Activated T-helper 2 cell treated with anti-CD3 and anti-CD28 coated beads, Interferon-gamma antibody, Interleukin-2, Interleukin-4, amounts not matched to agents 10 μg/mL and 5 μg/mL and 100 μg/mL, durations not matched to agents 14 hours and 24 hours and 36 hours (primary cell): ENCODE results near the gene TNNC2. TPM values are rescaled to one million over a fixed set of nuclear protein-coding genes. Genes with fewer than 3 reads are reported as not detected.

Experiments
- DNase-seq: peaks from one replicate; pipeline ENCODE4 v3.0.0; 2021; ENCODE audit warnings: low spot score
- H3K27ac Mint-ChIP-seq: one replicate; pipeline ENCODE4 v1.8.0; 2021; ENCODE audit warnings: mixed read lengths
- H3K27me3 Mint-ChIP-seq: one replicate; pipeline ENCODE4 v1.8.0; 2021; ENCODE audit warnings: low read depth, mixed read lengths
- H3K36me3 Mint-ChIP-seq: one replicate; pipeline ENCODE4 v1.8.0; 2021; ENCODE audit warnings: low read depth, mixed read lengths
- H3K4me1 Mint-ChIP-seq: one replicate; pipeline ENCODE4 v1.8.0; 2021; ENCODE audit warnings: low read depth, mixed read lengths
- H3K4me3 Mint-ChIP-seq: one replicate; pipeline ENCODE4 v1.8.0; 2021; ENCODE audit warnings: low read depth, mild to moderate bottlenecking, moderate library complexity, mixed read lengths
- H3K9me3 Mint-ChIP-seq: one replicate; pipeline ENCODE4 v1.8.0; 2021; ENCODE audit warnings: mixed read lengths
- intact Hi-C: fragments of 100-400 bp; cut with micrococcal nuclease; formaldehyde crosslinking; loops from one replicate; pipeline ENCODE4 v1.15.1; 2023
- total RNA-seq: library from RNA; stranded (reverse); gene quantifications from 2 replicates; pipeline ENCODE4 v1.2.3, GENCODE V29; 2022

The TNNC2 gene
- total RNA-seq, 1 donor from 2014 or later = not detected

DNA sequence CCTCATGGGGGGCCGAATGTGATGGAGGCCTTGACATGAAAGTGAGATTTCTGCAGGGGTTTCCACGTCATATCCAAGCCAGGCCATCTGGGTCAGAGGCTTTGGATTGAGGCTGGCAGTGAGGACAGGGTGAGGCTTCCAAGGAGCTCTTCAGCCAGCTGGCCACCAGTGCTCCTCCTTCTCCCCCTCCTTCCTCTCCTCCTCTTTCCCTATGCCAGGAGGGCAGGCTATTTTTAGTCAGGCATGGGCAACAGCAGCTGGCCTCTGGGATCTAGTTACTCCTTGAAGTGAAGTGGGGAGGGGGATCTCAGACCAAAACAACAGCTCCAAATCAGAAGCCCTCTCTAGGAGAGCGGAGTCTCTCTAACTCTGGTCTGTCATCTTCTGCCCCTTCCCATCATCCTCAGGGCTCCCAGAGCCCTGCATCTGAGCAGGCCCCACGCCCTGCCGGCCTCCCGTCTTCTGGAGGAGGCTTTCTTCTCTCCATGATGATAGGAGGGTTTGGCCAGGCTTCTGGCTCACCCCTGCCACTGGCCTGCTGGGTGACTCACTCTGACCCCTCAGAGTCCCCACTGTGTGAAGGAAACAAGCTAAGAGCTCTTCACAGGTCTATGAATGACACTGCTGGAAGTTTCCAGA, 612 bp downstream of the TNNC2 start:
- DNase-seq = no peak
- no peak overlapping the region for H3K4me3 Mint-ChIP-seq
- H3K36me3 Mint-ChIP-seq = no peaks in the 10 kb centered on the region
- intact Hi-C loops = no loop called here
- peaks cover 29% of the 10 kb centered on the region for H3K27me3 Mint-ChIP-seq
- peaks cover 11% of the 10 kb centered on the region for H3K4me1 Mint-ChIP-seq
- no peak overlapping the region for H3K27ac Mint-ChIP-seq
- H3K9me3 Mint-ChIP-seq = no peaks in the 10 kb centered on the region

DNA sequence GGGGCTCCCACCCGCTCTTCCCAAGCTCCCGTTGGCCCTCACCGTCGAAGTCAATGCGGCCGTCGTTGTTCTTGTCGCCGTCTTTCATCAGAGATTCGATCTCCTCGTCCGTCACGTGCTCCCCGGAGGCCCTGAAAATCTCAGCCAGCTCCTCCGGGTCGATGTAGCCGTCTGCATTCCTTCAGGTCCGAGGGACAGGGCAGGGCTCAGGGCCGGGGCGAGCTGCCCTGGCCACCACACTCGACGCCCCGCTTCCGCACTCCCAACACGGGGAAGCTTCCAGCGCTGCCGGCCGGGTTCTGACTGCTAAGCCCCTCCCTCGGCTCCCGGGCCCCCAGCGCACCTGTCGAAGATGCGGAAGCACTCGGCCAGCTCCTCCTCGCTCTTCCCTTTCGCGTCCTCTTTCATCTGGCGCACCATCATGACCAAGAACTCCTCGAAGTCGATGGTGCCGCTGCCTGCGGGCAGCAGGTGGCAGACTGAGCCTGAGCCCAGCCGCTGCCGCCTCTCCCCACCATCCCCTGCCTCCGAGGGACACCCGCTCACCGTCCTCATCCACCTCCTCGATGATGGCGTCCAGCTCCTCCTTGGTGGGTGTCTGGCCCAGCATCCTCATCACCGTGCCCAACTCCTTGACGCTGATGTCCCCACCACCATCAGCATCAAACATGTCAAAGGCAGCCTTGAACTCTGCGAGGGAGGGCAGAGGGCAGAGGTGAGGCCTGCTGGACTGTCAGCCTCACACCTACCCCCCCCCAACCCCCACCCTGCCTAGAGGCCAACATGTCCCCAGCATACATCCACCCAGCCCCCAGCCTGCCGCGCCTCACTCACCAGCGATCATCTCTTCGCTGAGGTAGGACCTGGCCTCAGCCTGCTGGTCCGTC, 2.9 kb downstream of the TNNC2 start:
- DNase-seq = peak; percentile 22
- Mint-ChIP-seq H3K4me3 (peak overlapping the region; percentile 51), H3K36me3 (no peaks in the 10 kb centered on the region), H3K9me3 (no peaks in the 10 kb centered on the region), H3K27ac (peak overlapping the region; percentile 20), H3K4me1 (peaks cover 11% of the 10 kb centered on the region), H3K27me3 (peaks cover 33% of the 10 kb centered on the region)
- intact Hi-C loops = no loop called here

DNA sequence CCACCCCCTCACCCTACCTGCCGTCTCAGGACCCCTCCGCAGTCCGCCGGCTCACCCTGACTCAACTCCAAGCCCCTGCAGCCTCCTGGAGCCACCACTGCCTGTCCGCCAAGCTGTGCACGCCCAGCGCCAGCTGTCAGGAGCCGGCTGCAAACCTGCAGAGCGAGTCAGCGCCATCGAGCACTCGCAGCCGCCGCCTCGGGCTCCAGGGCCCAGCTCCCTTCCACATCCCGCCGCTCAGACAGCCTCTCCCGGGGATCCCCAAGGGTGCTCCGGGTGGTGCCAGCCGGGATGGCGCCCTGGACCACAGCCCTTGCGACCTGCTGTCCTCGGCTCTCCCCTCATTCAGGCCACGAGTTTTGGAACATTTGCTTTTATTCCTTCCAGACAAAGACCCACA, 4.3 kb downstream of the TNNC2 start:
- Mint-ChIP-seq H3K4me1 (peaks cover 11% of the 10 kb centered on the region), H3K9me3 (no peaks in the 10 kb centered on the region), H3K27ac (no peak overlapping the region), H3K27me3 (peaks cover 28% of the 10 kb centered on the region), H3K36me3 (no peaks in the 10 kb centered on the region), H3K4me3 (no peak overlapping the region)
- intact Hi-C loops = no loop called here
- DNase-seq = no peak

DNA sequence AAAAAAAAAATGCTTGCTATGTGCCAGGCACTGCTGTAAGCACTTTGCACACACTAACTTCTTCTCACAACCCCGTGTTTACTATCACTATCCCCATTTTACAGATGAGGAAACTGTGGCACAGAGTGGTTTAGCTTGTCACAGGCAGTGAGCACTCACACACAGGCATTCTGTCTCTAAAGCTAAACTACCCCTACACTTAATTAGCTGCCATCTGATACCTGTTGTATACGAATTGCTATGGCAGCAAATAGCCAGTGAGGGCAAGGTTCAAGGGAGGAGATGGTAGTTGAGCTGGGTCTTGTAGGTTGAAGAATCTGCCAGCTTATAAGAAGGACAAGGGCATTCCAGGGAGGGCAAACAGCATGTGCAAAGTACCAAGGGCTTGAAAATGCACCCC, 5.2 kb downstream of the TNNC2 start:
- H3K9me3 Mint-ChIP-seq = no peaks in the 10 kb centered on the region
- intact Hi-C loops = no loop called here
- DNase-seq = no peak
- H3K27ac Mint-ChIP-seq = no peak overlapping the region
- H3K27me3 Mint-ChIP-seq = peaks cover 28% of the 10 kb centered on the region
- peaks cover 13% of the 10 kb centered on the region for H3K4me1 Mint-ChIP-seq
- peaks cover 5% of the 10 kb centered on the region for H3K36me3 Mint-ChIP-seq
- no peak overlapping the region for H3K4me3 Mint-ChIP-seq

DNA sequence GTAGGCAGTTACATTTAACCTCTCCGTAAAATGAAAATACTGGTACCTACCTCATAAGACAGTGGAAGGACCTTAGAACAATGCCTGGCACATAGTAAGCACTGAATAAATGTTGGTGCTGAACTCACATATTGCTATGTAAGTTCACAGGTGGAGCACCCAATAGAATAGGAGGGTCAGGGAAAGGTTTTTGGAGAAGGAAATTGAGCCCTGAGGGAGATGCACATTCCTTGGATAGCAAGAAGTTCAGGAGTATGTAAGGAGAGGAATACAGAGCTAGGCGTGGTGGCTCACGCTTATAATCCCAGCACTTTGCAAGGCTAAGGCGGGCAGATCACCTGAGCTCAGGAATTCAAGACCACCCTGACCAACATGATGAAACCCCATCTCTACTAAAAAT, 7.6 kb downstream of the TNNC2 start:
- peaks cover 23% of the 10 kb centered on the region for H3K36me3 Mint-ChIP-seq
- H3K9me3 Mint-ChIP-seq = no peaks in the 10 kb centered on the region
- peaks cover 28% of the 10 kb centered on the region for H3K27me3 Mint-ChIP-seq
- H3K27ac Mint-ChIP-seq = no peak overlapping the region
- no peak for DNase-seq
- no peak overlapping the region for H3K4me3 Mint-ChIP-seq
- intact Hi-C loops = no loop called here
- H3K4me1 Mint-ChIP-seq = peaks cover 18% of the 10 kb centered on the region

DNA sequence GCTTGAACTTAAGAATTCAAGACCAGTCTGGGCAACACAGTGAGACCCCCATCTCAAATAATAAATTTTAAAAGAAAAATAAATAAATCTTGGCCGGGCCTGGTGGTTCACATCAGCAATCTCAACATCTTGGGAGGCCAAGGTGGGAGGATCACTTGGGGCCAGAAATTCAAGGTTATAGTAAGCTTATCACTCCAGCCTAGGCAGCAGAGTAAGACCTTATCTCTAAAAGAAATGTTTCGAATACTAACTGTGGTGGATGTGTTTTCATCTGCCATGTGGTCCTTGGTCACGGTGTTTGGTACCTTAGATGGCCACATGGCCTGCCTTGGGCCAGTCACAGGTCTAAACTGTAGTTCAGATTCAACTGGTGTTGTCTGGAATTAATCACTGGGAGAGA, 8.9 kb downstream of the TNNC2 start:
- Mint-ChIP-seq H3K27me3 (peaks cover 17% of the 10 kb centered on the region), H3K9me3 (no peaks in the 10 kb centered on the region), H3K36me3 (peaks cover 33% of the 10 kb centered on the region), H3K4me3 (no peak overlapping the region), H3K27ac (no peak overlapping the region), H3K4me1 (peaks cover 13% of the 10 kb centered on the region)
- intact Hi-C loops = no loop called here
- no peak for DNase-seq

DNA sequence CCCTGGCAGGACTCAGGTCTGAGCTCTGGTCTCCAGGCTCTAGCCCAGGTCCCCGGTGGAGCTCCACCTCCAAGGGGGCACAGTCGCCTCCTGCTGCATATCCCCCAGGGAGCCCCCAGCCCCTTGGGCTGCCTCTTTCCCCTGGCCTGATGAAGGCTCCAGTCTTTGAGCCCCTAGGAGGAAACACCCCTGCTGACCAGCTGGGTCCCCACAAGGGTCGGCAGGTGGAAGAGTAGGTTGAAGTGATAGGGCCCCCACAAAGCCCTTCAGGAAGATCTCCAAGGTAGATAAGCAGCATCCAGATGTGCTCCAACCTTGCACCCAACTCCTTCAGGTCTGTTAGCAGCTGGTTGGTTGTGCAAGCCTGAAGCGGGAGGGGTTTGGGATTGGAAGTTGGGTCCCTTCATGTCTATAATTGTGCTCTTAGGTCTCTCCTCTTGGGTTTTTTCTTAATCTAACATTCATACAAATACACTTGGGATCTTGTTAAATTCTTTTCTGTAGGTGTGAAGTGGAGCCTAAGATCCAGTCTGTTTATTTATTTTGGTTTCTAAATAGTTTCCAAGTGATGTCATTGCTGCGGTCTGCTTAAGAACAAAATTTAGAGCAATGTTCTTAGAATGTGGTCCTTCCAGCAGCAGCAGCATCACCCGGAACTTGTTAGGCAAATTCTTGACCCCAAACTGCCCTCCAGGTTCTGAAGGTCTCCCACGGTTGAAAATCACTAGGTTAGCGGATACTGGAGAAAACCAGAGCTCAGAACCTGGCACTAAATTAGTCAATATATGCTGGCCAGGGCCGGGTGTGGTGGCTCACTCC, 9.5 kb downstream of the TNNC2 start:
- intact Hi-C loops = no loop called here
- no peak overlapping the region for H3K4me3 Mint-ChIP-seq
- H3K36me3 Mint-ChIP-seq = peaks cover 40% of the 10 kb centered on the region
- H3K27me3 Mint-ChIP-seq = peaks cover 14% of the 10 kb centered on the region
- DNase-seq = no peak
- no peaks in the 10 kb centered on the region for H3K9me3 Mint-ChIP-seq
- H3K27ac Mint-ChIP-seq = peak overlapping the region; percentile 52
- peaks cover 18% of the 10 kb centered on the region for H3K4me1 Mint-ChIP-seq

DNA sequence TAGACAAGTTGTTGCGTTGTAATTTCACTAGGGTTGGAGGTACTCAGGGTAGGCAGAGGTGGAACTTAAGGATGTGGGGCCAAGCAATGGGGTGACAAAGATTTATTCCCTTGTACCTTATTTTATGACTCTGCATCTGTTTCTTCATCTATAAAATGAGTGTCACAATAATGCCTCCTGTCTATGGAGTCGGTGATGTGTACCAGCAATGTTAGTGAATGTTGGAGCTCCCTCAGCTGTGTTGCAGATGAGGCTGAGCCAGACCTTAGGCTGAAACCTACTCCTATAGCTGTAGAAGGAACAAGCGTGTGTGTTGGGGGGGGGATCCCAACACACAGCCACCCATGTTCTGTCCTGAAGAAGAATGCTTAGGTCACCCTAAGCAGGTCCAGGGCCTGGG, 10.2 kb downstream of the TNNC2 start:
- Mint-ChIP-seq H3K4me1 (peaks cover 20% of the 10 kb centered on the region), H3K27ac (no peak overlapping the region), H3K4me3 (no peak overlapping the region), H3K36me3 (peaks cover 44% of the 10 kb centered on the region), H3K27me3 (peaks cover 8% of the 10 kb centered on the region), H3K9me3 (no peaks in the 10 kb centered on the region)
- intact Hi-C loops = no loop called here
- no peak for DNase-seq

DNA sequence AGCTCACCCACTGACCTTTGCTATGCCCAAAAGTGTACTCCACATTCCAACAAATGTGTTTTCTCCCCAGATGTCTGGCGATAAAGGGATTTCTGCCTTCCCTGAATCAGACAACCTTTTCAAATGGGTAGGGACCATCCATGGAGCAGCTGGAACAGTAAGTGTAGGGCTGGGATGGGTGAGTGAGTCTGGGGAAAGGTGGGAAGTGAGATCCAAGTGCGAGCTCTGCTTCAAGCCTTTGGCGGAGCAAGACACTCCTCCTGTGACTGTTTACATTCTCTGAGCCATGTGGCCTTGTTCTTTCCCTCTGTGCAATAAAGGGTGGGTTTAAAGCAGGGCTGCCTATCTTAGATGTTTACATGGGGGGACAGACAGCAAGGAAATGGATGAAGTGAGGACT, 12.8 kb downstream of the TNNC2 start:
- intact Hi-C loops = loop anchor here (5.0 kb wide), 2 partner anchors 43 to 73 kb away; partner anchors contain the start of genes ACOT8, SPATA25 and ZSWIM3
- no peaks in the 10 kb centered on the region for H3K9me3 Mint-ChIP-seq

DNA sequence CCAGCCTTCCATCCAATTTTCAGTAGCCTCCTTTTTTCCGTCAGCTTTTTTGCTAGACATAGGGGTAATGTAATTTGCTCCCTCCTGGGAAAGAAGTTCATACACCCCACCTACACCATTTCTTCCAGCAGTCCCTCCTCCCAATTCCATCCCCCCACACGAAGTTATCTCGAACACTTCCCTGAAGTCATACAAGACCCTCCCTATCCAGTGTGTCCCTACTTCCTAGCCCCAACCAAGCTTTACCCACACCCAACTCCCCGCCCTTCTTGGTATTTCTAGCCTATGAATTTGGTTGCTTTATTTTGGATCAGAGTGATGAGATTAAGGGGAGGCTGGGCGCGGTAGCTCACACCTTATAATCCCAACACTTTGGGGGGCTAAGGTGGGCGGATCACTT, 13.6 kb downstream of the TNNC2 start:
- peak overlapping the region; percentile 90 for H3K4me3 Mint-ChIP-seq
- no peak for DNase-seq
- H3K4me1 Mint-ChIP-seq = peaks cover 26% of the 10 kb centered on the region
- H3K27ac Mint-ChIP-seq = peak overlapping the region; percentile 69
- H3K27me3 Mint-ChIP-seq = no peaks in the 10 kb centered on the region
- no peaks in the 10 kb centered on the region for H3K9me3 Mint-ChIP-seq
- peaks cover 76% of the 10 kb centered on the region for H3K36me3 Mint-ChIP-seq
- intact Hi-C loops = loop anchor here (2.0 to 5.0 kb wide), 3 partner anchors 44 to 159 kb away; partner anchors contain the start of genes ACOT8, SPATA25, ZNF335 and ZSWIM3

More for the DNA sequence above, 12.8 kb downstream of the TNNC2 start:
- Mint-ChIP-seq H3K27me3 (no peaks in the 10 kb centered on the region), H3K4me1 (peaks cover 26% of the 10 kb centered on the region), H3K27ac (no peak overlapping the region), H3K4me3 (no peak overlapping the region), H3K36me3 (peaks cover 68% of the 10 kb centered on the region)
- DNase-seq = no peak

DNA sequence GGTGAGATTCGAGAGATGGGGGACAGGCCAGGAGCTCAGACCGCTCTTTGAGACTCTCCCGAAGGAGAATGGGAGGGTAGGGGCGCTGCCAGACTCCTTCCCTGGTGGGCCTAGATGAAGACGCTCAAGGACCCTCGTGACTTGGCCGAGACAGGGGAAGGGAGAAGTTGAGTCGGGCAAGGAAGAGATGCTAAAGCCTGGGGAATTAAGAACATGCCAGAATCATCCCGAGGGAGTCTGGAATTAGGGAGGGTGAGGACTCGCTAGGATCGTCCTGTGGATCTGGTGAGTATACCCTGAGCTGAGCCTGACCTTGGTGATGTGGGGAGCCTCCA, 14.1 kb downstream of the TNNC2 start:
- H3K36me3 Mint-ChIP-seq = peaks cover 77% of the 10 kb centered on the region
- H3K4me1 Mint-ChIP-seq = peaks cover 26% of the 10 kb centered on the region
- no peak for DNase-seq
- peak overlapping the region; percentile 90 for H3K4me3 Mint-ChIP-seq
- no peaks in the 10 kb centered on the region for H3K9me3 Mint-ChIP-seq
- intact Hi-C loops = loop anchor here (2.0 to 5.0 kb wide), 3 partner anchors 44 to 160 kb away; partner anchors contain the start of genes ACOT8, SPATA25, ZNF335 and ZSWIM3
- H3K27ac Mint-ChIP-seq = peak overlapping the region; percentile 69
- no peaks in the 10 kb centered on the region for H3K27me3 Mint-ChIP-seq

DNA sequence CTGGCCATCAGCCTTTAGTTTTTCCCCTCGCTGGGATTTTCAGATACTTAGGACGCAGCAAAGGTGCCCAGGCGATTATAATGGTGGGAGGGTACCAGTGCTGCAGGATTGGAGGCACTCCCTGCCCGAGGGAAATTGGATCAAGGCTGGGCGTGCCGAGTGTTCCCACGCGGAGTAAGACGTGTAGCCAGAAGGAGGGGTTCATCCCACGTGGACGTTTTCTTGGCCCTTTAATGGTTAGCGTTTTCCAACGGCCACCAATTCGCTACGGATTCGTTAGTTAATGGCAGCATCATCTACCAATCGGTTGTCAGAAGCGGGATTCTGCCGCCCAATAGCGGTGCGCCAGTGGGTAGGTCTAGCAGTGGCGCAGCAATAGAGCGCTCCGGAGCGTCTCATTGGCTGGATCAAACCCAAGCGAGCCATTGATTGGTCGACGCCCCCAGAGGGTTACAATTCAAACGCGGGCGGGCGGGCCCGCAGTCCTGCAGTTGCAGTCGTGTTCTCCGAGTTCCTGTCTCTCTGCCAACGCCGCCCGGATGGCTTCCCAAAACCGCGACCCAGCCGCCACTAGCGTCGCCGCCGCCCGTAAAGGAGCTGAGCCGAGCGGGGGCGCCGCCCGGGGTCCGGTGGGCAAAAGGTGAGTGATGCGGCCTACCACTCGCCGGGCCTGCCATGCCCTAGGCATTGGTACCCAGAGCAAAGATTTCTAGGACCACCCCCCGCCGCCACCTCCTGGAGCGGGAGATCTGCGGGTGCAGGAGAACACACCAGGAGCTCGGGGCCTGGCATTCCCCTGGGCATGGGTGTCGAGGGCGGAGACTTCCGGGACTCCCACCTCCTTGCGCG, 14.7 kb downstream of the TNNC2 start, which contains the start of gene UBE2C:
TSS of gene UBE2C (plus strand) at position 488 of the 849 bp plus-strand sequence. CDS start at position 540, 52 bp downstream.
- peak; percentile 96 for DNase-seq
- Mint-ChIP-seq H3K4me3 (peak within 1 kb of the TSS; percentile 90), H3K4me1 (peaks cover 24% of the 10 kb centered on the region), H3K27ac (peak within 1 kb of the TSS; percentile 80), H3K36me3 (peaks cover 76% of the 10 kb centered on the region), H3K9me3 (no peaks in the 10 kb centered on the region), H3K27me3 (no peaks in the 10 kb centered on the region)
- intact Hi-C loops = loop anchor here (1.0 to 5.0 kb wide), 5 partner anchors 45 to 277 kb away; partner anchors contain the start of genes ACOT8, NCOA5, SPATA25 and ZNF335
